ENCODE results near the gene ZNF106.

Gene ZNF106

DNA sequence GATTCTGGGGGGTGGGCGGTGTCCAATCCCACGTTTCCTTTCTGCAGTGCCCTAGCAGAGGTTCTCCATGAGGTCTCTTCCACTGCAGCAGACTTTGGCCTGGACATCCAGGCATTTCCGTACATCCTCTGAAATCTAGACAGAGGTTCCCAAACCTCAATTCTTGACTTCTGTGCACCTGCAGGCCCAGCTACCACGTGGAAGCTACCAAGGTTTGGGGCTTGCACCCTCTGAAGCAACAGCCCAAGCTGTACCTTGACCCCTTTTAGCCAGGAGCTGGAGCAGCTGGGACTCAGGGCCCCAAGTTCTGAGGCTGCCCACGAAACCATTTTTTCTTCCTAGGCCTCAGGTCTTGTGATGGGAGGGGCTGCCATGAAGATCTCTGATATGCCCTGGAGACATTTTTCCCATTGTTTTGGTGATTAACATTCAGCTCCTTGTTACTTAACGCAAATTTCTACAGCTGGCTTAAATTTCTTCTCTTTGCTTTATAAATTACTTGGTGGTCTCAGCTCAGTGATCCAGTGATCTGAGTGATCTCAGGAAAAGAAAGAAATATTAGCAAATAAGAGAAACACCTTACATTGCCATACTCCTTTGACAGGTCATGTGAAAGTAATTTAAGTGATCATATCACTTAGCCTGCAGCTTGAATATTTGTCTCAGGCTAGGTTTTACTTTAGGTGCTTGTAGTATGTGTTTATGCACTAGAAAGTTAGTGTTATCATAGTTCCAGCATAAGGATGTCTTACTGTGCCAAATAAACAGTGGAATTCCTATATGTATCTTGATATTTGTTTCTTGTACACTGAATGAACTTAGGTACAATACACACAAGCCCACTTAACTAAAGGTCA, 7.5 kb upstream of the ZNF106 start:
- TF ChIP-seq, protein P1, sequence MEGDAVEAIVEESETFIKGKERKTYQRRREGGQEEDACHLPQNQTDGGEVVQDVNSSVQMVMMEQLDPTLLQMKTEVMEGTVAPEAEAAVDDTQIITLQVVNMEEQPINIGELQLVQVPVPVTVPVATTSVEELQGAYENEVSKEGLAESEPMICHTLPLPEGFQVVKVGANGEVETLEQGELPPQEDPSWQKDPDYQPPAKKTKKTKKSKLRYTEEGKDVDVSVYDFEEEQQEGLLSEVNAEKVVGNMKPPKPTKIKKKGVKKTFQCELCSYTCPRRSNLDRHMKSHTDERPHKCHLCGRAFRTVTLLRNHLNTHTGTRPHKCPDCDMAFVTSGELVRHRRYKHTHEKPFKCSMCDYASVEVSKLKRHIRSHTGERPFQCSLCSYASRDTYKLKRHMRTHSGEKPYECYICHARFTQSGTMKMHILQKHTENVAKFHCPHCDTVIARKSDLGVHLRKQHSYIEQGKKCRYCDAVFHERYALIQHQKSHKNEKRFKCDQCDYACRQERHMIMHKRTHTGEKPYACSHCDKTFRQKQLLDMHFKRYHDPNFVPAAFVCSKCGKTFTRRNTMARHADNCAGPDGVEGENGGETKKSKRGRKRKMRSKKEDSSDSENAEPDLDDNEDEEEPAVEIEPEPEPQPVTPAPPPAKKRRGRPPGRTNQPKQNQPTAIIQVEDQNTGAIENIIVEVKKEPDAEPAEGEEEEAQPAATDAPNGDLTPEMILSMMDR (IDR thresholded peaks at IDR 0.05; ENCODE audit: extremely low read depth, insufficient read depth, missing control alignments), result no peak
- in situ Hi-C loops (cut with MboI; ENCODE audit: low pct_unique_long_range_greater_than_20kb, low sequenced_read_pairs, unreplicated experiment), result no loop called here
- DNase-seq (ENCODE audit: low spot score), result no peak

DNA sequence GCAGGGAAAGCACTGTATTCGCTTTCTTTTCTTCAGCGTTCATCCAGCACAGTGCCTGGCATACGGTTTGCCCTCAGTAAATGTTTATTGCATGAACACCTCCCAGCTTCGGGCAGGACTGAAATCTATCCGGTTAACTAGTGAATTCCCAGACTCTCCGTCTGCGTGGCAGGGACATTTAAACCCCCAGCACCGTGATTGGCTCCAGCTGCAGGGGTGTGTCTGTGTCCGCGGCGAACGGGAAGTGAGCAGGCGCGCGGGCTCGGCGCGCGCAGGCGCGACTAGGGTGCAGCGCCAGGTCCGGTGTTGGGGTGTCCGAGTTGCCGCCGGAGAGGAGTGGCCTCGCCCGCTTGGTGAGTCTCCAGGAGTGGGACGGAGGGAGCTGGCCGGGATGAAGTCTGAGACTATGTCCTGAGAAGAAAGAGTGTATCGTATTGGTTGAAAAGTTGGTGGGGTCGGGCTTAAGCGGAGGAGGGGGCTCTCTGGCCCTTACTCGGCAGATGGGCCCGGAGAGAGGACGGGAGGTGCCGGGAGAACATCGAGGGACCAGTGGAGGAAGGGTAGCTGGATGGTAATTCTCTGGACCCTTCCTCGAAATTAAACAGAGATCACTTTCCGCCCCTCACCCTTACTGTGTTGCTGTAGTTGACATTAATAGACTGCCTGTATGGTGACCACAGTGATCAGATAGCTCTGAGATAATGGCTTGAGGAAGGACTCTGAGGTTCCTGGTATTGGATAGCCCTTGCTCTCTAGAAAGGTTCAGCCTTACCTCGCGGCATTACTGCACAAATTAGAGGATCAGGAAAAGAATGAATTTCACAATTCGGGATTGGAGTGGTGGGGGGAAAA, 4.6 kb upstream of the ZNF106 start, which contains the start of gene SNAP23:
SNAP23 (plus strand) TSS at position 274 of the 852 bp plus-strand sequence. CDS start 16,213 bp downstream, outside the sequence.
- DNase-seq (ENCODE audit: low spot score), result peak; percentile 91
- TF ChIP-seq, protein P1 (IDR thresholded peaks at IDR 0.05; ENCODE audit: extremely low read depth, insufficient read depth, missing control alignments), result no peak
- in situ Hi-C loops (cut with MboI; ENCODE audit: low pct_unique_long_range_greater_than_20kb, low sequenced_read_pairs, unreplicated experiment), result no loop called here

DNA sequence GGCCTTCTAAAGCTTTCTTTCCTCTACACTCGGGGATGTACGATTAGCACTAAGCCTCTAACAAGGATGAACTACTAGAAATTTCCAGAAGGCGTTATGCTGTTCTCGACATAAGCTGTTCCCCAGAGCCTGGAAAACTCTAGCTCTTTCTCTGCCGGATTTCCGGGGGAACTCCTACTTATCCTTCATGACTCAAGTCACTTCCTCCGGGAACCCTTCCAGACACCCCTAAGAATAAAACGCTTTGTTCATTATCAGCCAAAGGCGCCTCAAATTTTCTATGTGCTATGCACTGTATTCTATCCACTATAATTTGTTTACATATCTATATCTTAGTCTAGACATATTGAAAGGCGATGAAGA, 4.0 kb upstream of the ZNF106 start:
- TF ChIP-seq, protein P1 (IDR thresholded peaks at IDR 0.05; ENCODE audit: extremely low read depth, insufficient read depth, missing control alignments), result no peak
- in situ Hi-C loops (cut with MboI; ENCODE audit: low pct_unique_long_range_greater_than_20kb, low sequenced_read_pairs, unreplicated experiment), result no loop called here
- DNase-seq (ENCODE audit: low spot score), result no peak

DNA sequence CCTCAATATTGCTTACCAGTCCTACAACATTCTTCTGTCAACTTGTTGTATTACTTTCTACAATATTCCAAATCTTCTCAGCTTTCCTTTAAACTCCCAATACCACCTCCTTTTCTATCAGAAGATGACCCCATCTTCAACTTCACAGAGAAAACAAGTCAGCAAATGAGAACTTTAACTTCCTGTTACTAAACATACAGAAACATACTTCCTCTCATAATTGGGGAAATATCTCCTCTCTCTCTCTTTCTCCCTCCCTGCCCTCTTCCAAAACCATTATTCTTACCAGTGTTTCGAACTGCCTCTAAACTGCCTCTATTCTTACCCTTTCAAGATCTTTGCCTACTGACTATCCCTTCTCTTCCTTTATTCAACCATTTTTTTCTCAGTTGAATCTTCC, 2.7 kb upstream of the ZNF106 start:
- TF ChIP-seq, protein P1 (IDR thresholded peaks at IDR 0.05; ENCODE audit: extremely low read depth, insufficient read depth, missing control alignments), result no peak
- no peak for DNase-seq (ENCODE audit: low spot score)
- in situ Hi-C loops (cut with MboI; ENCODE audit: low pct_unique_long_range_greater_than_20kb, low sequenced_read_pairs, unreplicated experiment), result no loop called here

DNA sequence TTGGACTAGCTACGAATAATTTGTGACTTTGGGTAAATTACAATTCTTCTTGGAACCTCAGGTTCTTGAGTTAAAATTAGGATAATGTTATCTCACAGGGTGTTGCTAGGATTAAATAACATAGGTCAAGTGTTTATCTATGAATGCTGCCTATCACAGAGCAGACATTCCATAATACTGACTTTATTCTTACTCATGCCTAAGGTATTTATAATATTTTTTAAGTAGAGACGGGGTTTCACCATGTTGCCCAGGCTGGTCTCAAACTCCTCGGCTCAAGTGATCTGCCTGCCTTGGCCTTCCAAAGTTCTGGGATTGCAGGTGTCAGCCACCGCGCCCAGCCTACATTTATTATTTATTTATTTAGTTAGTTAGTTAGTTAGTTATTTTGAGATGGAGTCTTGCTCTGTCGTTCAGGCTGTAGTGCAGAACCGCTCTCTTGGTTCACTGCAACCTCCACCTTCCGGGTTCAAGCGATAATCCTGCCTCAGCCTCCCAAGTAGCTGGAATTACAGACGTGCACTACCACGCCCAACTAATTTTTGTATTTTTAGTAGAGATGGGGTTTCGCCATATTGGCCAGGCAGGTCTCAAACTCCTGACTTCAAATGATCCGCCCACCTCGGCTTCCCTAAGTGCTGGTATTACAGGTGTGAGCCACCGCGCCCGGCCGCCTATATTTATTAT, 741 bp upstream of the ZNF106 start:
- TF ChIP-seq, protein P1 (IDR thresholded peaks at IDR 0.05; ENCODE audit: extremely low read depth, insufficient read depth, missing control alignments), result no peak
- in situ Hi-C loops (cut with MboI; ENCODE audit: low pct_unique_long_range_greater_than_20kb, low sequenced_read_pairs, unreplicated experiment), result no loop called here
- no peak for DNase-seq (ENCODE audit: low spot score)

DNA sequence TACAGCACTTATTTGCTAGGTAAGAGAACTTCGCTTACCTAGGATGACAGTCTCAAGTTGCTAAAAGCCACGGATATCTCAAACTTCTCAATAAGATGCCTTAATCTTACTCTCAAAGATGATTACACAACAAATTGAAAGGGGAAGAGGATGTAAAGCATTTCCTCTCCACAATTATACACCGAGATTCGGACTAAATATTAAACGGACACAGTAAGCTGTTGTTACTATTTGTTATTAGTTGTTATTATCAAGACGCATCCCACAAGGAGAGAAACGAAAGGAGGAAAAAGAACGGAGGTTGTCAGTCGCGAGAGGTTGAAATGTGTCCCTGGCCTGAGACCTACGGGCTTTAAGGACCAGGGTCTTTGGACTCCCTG, 660 bp downstream of the ZNF106 start:
- TF ChIP-seq, protein P1 (IDR thresholded peaks at IDR 0.05; ENCODE audit: extremely low read depth, insufficient read depth, missing control alignments), result no peak
- DNase-seq (ENCODE audit: low spot score), result peak; percentile 34
- in situ Hi-C loops (cut with MboI; ENCODE audit: low pct_unique_long_range_greater_than_20kb, low sequenced_read_pairs, unreplicated experiment), result no loop called here

All from GM13977 (cell line).